ENCODE measurements around the gene SPON1. TPM values are rescaled to one million over a fixed set of nuclear protein-coding genes. Genes with fewer than 3 reads are reported as not detected.

The SPON1 gene
- total and polyA plus RNA-seq, 12 donors: 2.7 to 116 (median 34.4) TPM

GRCh38 chr11:14036469-14036868 lies 73.9 kb downstream of the SPON1 start:
- intact Hi-C loops (cut with DNase I): no loop called here
- Histone ChIP-seq H3K27ac (no peak overlapping the region), H3K36me3 (replicated peaks in 1 of 2) (no peaks in the 10 kb centered on the region), H3K4me3 (no peak overlapping the region), H3K4me1 (replicated peaks in 1 of 2) (no peaks in the 10 kb centered on the region), H3K9me3 (replicated peaks in 1 of 3) (no peaks in the 10 kb centered on the region), H3K27me3 (no peaks in the 10 kb centered on the region)
- no peak for DNase-seq
- WGBS, 4 donors: 60 to 90% (median 71%) methylated on average over 3 of the region's 3 CpGs
- no peak for TF ChIP-seq CTCF (IDR thresholded peaks at IDR 0.05)
- TF ChIP-seq POLR2A (IDR thresholded peaks at IDR 0.05): no peak

GRCh38 chr11:14041040-14041439 lies 78.5 kb downstream of the SPON1 start:
- no peak overlapping the region for H3K4me3 ChIP-seq
- no peaks in the 10 kb centered on the region for H3K4me1 ChIP-seq (replicated peaks in 1 of 2)
- no peaks in the 10 kb centered on the region for H3K36me3 ChIP-seq (replicated peaks in 1 of 2)
- DNase-seq: no peak
- no peaks in the 10 kb centered on the region for H3K27me3 ChIP-seq
- TF ChIP-seq POLR2A (IDR thresholded peaks at IDR 0.05) (no peak), CTCF (IDR thresholded peaks at IDR 0.05) (peak in 4 of 6 experiments; percentile 22 to 30 (median 26))
- intact Hi-C loops (cut with DNase I): no loop called here
- no peak overlapping the region for H3K27ac ChIP-seq
- WGBS, 4 donors: 61 to 65% (median 63%) methylated on average over 4 of the region's 4 CpGs
- no peaks in the 10 kb centered on the region for H3K9me3 ChIP-seq (replicated peaks in 1 of 3)

GRCh38 chr11:14041565-14041964 lies 79.0 kb downstream of the SPON1 start:
- 86 to 95% (median 90%) methylated on average over 4 of the region's 4 CpGs for WGBS, 4 donors
- intact Hi-C loops (cut with DNase I): no loop called here
- no peak for DNase-seq
- TF ChIP-seq POLR2A (IDR thresholded peaks at IDR 0.05) (no peak), CTCF (IDR thresholded peaks at IDR 0.05) (no peak)
- H3K9me3 ChIP-seq (replicated peaks in 1 of 3): no peaks in the 10 kb centered on the region
- H3K36me3 ChIP-seq (replicated peaks in 1 of 2): no peaks in the 10 kb centered on the region
- H3K27me3 ChIP-seq: no peaks in the 10 kb centered on the region
- no peaks in the 10 kb centered on the region for H3K4me1 ChIP-seq (replicated peaks in 1 of 2)
- no peak overlapping the region for H3K4me3 ChIP-seq
- H3K27ac ChIP-seq: no peak overlapping the region

GRCh38 chr11:14042686-14043465 lies 80.4 kb downstream of the SPON1 start:
- 93 to 98% (median 94%) methylated on average over 4 of the region's 4 CpGs for WGBS, 4 donors

More at GRCh38 chr11:14042686-14043465, 80.4 kb downstream of the SPON1 start:
- Histone ChIP-seq H3K9me3 (replicated peaks in 1 of 3) (no peaks in the 10 kb centered on the region), H3K27ac (no peak overlapping the region), H3K36me3 (replicated peaks in 1 of 2) (no peaks in the 10 kb centered on the region), H3K27me3 (no peaks in the 10 kb centered on the region), H3K4me1 (replicated peaks in 1 of 2) (no peaks in the 10 kb centered on the region), H3K4me3 (no peak overlapping the region)
- no peak for DNase-seq
- intact Hi-C loops (cut with DNase I): no loop called here
- TF ChIP-seq POLR2A (IDR thresholded peaks at IDR 0.05): no peak
- no peak for TF ChIP-seq CTCF (IDR thresholded peaks at IDR 0.05)
